Thoracic aorta (tissue), 2 donors: ENCODE data around the gene NRG2. TPM values are rescaled to one million over a fixed set of nuclear protein-coding genes. Genes with fewer than 3 reads are reported as not detected.

Experiments used
- ATAC-seq: fragments of 150-250 bp; one replicate; pipeline ENCODE4 v1.8.0; 2017; ENCODE audit warnings: low read depth; ENCODE audit not compliant: insufficient number of reproducible peaks, low FRiP score
- DNase-seq: peaks from one replicate; pipeline ENCODE4 v3.0.0-alpha.2; 2020; ENCODE audit warnings: low spot score
- H3K27ac ChIP-seq, 2 donors: fragments of 200-600 bp; sonication (generic); 1 replicate in 1 of 2; 2 replicates in 1 of 2; pipeline ENCODE4 v1.5.1; 2016; ENCODE audit warnings: mild to moderate bottlenecking in 2 of 2, moderate library complexity in 2 of 2
- H3K27me3 ChIP-seq: fragments of 200-600 bp; sonication (generic); replicated peaks from 2 replicates; pipeline ENCODE4 v1.6.0; 2016; ENCODE audit warnings: mild to moderate bottlenecking; ENCODE audit not compliant: insufficient read depth
- H3K36me3 ChIP-seq: fragments of 200-600 bp; sonication (generic); one replicate; pipeline ENCODE4 v1.5.1; 2016
- H3K4me1 ChIP-seq, 2 donors: fragments of 200-600 bp; sonication (generic); 1 replicate in 1 of 2; 2 replicates in 1 of 2; pipeline versions ENCODE4 v1.5.1 to v1.6.0; 2016; ENCODE audit warnings: low read depth in 2 of 2, mild to moderate bottlenecking in 1 of 2; ENCODE audit not compliant: control insufficient read depth in 1 of 2
- H3K4me3 ChIP-seq: fragments of 200-600 bp; sonication (generic); 2 replicates; pipeline ENCODE4 v1.5.1; 2016; ENCODE audit warnings: mild to moderate bottlenecking
- H3K9me3 ChIP-seq: fragments of 200-600 bp; sonication (generic); 2 replicates; pipeline ENCODE4 v1.5.1; 2016
- CTCF ChIP-seq: fragments of 200-600 bp; sonication (generic); IDR thresholded peaks from one replicate; pipeline ENCODE4 v1.5.1; 2019; ENCODE audit warnings: antibody characterized with exemption
- total RNA-seq, 2 donors: library from RNA; depleted of rRNA; stranded (reverse); fragments of >200 nt; gene quantifications; one replicate each; pipeline versions ENCODE4 v1.1.0 to v1.2.3, GENCODE V29; 2016

The NRG2 gene
- total RNA-seq, 2 donors from 2014 or later = 2.3 to 6.9 TPM

- ATAC-seq (no peak), DNase-seq (no peak)
- H3K4me1 ChIP-seq = no peaks in the 10 kb centered on the region
- H3K27me3 ChIP-seq = no peaks in the 10 kb centered on the region
- TF ChIP-seq CTCF = no peak
- no peak overlapping the region for H3K4me3 ChIP-seq
- no peak overlapping the region for H3K27ac ChIP-seq
- no peaks in the 10 kb centered on the region for H3K9me3 ChIP-seq
- H3K36me3 ChIP-seq = no peaks in the 10 kb centered on the region
These were observed 35.8 kb downstream of the NRG2 start for GRCh38 chr5:140007311-140007710.

- H3K36me3 ChIP-seq = no peaks in the 10 kb centered on the region
- no peak for DNase-seq
- no peaks in the 10 kb centered on the region for H3K4me1 ChIP-seq
- H3K27me3 ChIP-seq = no peaks in the 10 kb centered on the region
- no peak for ATAC-seq
- no peak for TF ChIP-seq CTCF
- H3K9me3 ChIP-seq = no peaks in the 10 kb centered on the region
- no peak overlapping the region for H3K27ac ChIP-seq
- no peak overlapping the region for H3K4me3 ChIP-seq
These were observed 37.9 kb downstream of the NRG2 start for GRCh38 chr5:140005145-140005591.

- DNase-seq (no peak), ATAC-seq (no peak)
- Histone ChIP-seq H3K36me3 (no peaks in the 10 kb centered on the region), H3K4me1 (no peaks in the 10 kb centered on the region), H3K4me3 (no peak overlapping the region), H3K27ac (no peak overlapping the region), H3K9me3 (no peaks in the 10 kb centered on the region), H3K27me3 (no peaks in the 10 kb centered on the region)
- TF ChIP-seq CTCF = no peak
These were observed 38.9 kb downstream of the NRG2 start for GRCh38 chr5:140004174-140004573.

GRCh38 chr5:140003519-140003918, 39.6 kb downstream of the NRG2 start:
- no peaks in the 10 kb centered on the region for H3K27me3 ChIP-seq
- H3K4me1 ChIP-seq = no peaks in the 10 kb centered on the region
- no peak overlapping the region for H3K27ac ChIP-seq
- no peaks in the 10 kb centered on the region for H3K36me3 ChIP-seq
- no peak for DNase-seq
- TF ChIP-seq CTCF = no peak
- H3K9me3 ChIP-seq = no peaks in the 10 kb centered on the region
- no peak for ATAC-seq
- H3K4me3 ChIP-seq = no peak overlapping the region

- TF ChIP-seq CTCF = no peak
- ATAC-seq (no peak), DNase-seq (no peak)
- H3K9me3 ChIP-seq = no peaks in the 10 kb centered on the region
- H3K36me3 ChIP-seq = no peaks in the 10 kb centered on the region
- no peaks in the 10 kb centered on the region for H3K27me3 ChIP-seq
- no peak overlapping the region for H3K27ac ChIP-seq
- H3K4me3 ChIP-seq = no peak overlapping the region
- no peaks in the 10 kb centered on the region for H3K4me1 ChIP-seq
These were observed 42.8 kb downstream of the NRG2 start for GRCh38 chr5:140000332-140000731.
